ENCODE measurements around the gene ARHGAP31. TPM values are rescaled to one million over a fixed set of nuclear protein-coding genes. Genes with fewer than 3 reads are reported as not detected.
"Not testable (repeated sequence)": the region's sequence is repeated elsewhere in the genome, so short reads cannot be mapped to it uniquely, and the experiment has no call there.

ARHGAP31 gene
- total and polyA plus RNA-seq, 7 donors: 1.9 to 13.2 (median 5.3) TPM

GRCh38 chr3:119302697-119303551 lies 8.7 kb downstream of the ARHGAP31 start:
- Histone ChIP-seq H3K36me3 (ENCODE audit: insufficient read depth in 1 of 2, low read depth in 1 of 2) (no peaks in the 10 kb centered on the region), H3K4me3 (no peak overlapping the region), H3K27me3 (ENCODE audit: insufficient read depth in 3 of 3, low read length in 2 of 3) (no peaks in the 10 kb centered on the region), H3K27ac (no peak overlapping the region), H3K9me3 (no peaks in the 10 kb centered on the region), H3K4me1 (peaks cover 3% of the 10 kb centered on the region)
- TF ChIP-seq CTCF (IDR thresholded peaks at IDR 0.05): no peak
- intact Hi-C loops (cut with DNase I): no loop called here
- ATAC-seq (no peak), DNase-seq (no peak)
- WGBS, 3 donors: 58 to 64% (median 59%) methylated on average over 7 of the region's 7 CpGs

DNA sequence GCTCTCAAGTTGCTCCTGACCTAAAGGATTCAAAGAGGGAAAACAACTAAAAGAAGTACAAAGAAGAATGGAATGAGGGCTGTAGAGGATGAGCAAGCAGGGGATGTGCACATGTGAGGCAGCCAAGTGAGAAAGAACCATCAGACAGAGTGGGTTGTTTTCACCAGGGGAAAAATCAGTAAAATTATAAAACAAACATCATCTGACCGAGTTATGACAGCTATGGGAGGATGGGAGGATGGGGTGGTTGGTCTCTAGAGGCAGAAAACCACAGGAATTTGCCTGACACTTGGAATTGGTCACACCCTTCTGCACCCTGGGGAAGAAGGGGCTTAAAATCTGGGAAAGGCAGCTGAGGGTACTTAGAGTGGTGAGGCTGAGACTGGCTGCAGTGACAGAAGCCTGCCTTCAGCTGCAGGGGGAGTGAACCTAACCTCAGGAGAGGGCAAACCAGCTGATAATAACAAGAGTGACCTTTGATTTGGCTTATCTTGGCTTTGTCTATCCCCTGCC lies 10.1 kb downstream of the ARHGAP31 start:
- TF ChIP-seq CTCF (IDR thresholded peaks at IDR 0.05): no peak
- Histone ChIP-seq H3K4me1 (no peaks in the 10 kb centered on the region), H3K27ac (no peak overlapping the region), H3K4me3 (no peak overlapping the region), H3K27me3 (ENCODE audit: insufficient read depth in 3 of 3, low read length in 2 of 3) (no peaks in the 10 kb centered on the region), H3K36me3 (ENCODE audit: insufficient read depth in 1 of 2, low read depth in 1 of 2) (no peaks in the 10 kb centered on the region), H3K9me3 (no peaks in the 10 kb centered on the region)
- intact Hi-C loops (cut with DNase I): no loop called here
- no peak for DNase-seq
- no peak for ATAC-seq
- 56 to 77% (median 71%) methylated on average over 1 of the region's 1 CpG for WGBS, 3 donors

DNA sequence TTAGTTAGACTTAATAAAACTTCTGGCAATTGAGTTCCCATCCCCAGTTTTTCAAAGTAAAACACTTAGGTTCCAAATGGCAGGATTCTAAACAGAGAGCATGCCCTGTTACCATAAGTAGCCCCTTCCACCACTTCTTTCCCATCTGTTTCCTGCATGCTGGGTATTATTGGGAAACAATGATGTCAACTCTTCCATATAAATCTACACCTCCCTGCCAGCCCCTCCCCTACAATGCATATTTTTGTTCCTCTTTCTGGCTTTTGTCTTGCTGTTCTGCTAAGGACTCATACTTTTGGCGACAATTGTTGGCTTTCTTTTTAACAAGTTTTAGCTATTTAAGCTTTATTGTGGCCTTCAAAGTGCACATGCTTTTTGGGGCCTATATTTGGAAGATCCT lies 11.1 kb downstream of the ARHGAP31 start:
- Histone ChIP-seq H3K4me1 (no peaks in the 10 kb centered on the region), H3K27ac (no peak overlapping the region), H3K4me3 (no peak overlapping the region), H3K36me3 (ENCODE audit: insufficient read depth in 1 of 2, low read depth in 1 of 2) (no peaks in the 10 kb centered on the region), H3K27me3 (ENCODE audit: insufficient read depth in 3 of 3, low read length in 2 of 3) (no peaks in the 10 kb centered on the region), H3K9me3 (no peaks in the 10 kb centered on the region)
- intact Hi-C loops (cut with DNase I): no loop called here
- DNase-seq (no peak), ATAC-seq (no peak)
- 64 to 79% (median 70%) methylated on average over 1 of the region's 1 CpG for WGBS, 3 donors
- TF ChIP-seq CTCF (IDR thresholded peaks at IDR 0.05): no peak

DNA sequence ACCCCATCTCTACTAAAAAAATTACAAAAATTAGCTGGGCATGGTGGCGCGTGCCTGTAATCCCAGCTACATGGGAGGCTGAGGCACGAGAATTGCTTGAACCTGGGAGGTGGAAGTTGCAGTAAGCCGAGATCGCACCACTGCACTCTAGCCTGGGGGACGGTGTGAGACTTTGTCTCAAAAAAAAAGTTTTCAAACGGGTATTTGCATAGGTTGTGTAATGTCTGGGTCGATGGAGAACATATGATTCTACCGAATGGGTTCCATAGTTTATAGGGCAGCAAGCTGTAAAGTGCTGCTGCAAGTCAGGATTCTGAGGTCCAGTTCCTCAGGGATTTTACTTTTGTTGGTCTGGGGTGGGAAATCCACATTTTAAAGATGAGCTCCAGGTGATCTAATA lies 12.2 kb downstream of the ARHGAP31 start:
- intact Hi-C loops (cut with DNase I); H3K27ac ChIP-seq; H3K4me1 ChIP-seq; H3K9me3 ChIP-seq; DNase-seq; H3K36me3 ChIP-seq (ENCODE audit: insufficient read depth in 1 of 2, low read depth in 1 of 2); H3K27me3 ChIP-seq (ENCODE audit: insufficient read depth in 3 of 3, low read length in 2 of 3); H3K4me3 ChIP-seq; ATAC-seq: not testable (repeated sequence)
- 94 to 97% (median 96%) methylated on average over 9 of the region's 9 CpGs for WGBS, 3 donors

DNA sequence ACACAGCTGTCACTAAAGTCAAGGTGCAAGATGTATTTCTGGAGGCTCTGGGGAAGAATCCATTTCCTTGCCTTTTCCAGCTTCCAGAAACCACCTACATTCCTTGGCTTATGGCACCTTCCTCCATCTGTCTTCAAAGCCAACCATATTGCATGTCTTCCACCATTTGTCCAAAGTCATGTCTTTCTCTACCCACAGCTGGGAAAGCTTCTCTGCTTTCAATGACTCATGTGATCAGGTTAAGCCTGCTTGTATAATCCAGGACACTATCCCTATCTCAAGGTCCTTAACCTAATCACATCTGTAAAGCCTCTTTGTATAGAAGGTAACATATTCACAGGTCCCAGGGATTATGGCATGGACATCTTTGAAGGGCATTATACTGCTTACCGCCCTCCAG lies 14.2 kb downstream of the ARHGAP31 start:
- no peak for TF ChIP-seq CTCF (IDR thresholded peaks at IDR 0.05)
- 91 to 100% (median 94%) methylated on average over 1 of the region's 1 CpG for WGBS, 3 donors
- H3K4me1 ChIP-seq: no peaks in the 10 kb centered on the region
- no peaks in the 10 kb centered on the region for H3K27me3 ChIP-seq (ENCODE audit: insufficient read depth in 3 of 3, low read length in 2 of 3)
- H3K27ac ChIP-seq: no peak overlapping the region
- ATAC-seq (no peak), DNase-seq (no peak)
- no peaks in the 10 kb centered on the region for H3K9me3 ChIP-seq
- no peaks in the 10 kb centered on the region for H3K36me3 ChIP-seq (ENCODE audit: insufficient read depth in 1 of 2, low read depth in 1 of 2)
- H3K4me3 ChIP-seq: no peak overlapping the region
- intact Hi-C loops (cut with DNase I): no loop called here
